GM19238 (cell line): ENCODE data around the gene FBN1.

Experiments
- DNase-seq: peaks from one replicate; pipeline ENCODE4 v3.0.0; 2011; ENCODE audit warnings: low spot score; ENCODE audit not compliant: insufficient read length

The FBN1 gene

GRCh38 chr15:48373821-48374451, 271.6 kb downstream of the FBN1 start:
- no peak for DNase-seq

GRCh38 chr15:48371961-48372360, 273.5 kb downstream of the FBN1 start:
- DNase-seq, result no peak

GRCh38 chr15:48371550-48371949, 274.0 kb downstream of the FBN1 start:
- DNase-seq, result no peak

- no peak for DNase-seq
These were observed 275.0 kb downstream of the FBN1 start for GRCh38 chr15:48370460-48370859.

GRCh38 chr15:48367483-48367882, 278.0 kb downstream of the FBN1 start:
- no peak for DNase-seq

- no peak for DNase-seq
These were observed 278.8 kb downstream of the FBN1 start for GRCh38 chr15:48366584-48367312.

- DNase-seq, result no peak
These were observed 279.9 kb downstream of the FBN1 start for GRCh38 chr15:48365575-48365974.

- no peak for DNase-seq
These were observed 282.0 kb downstream of the FBN1 start for GRCh38 chr15:48363474-48363873.

- DNase-seq, result no peak
These were observed 283.8 kb downstream of the FBN1 start for GRCh38 chr15:48361685-48362084.

GRCh38 chr15:48360841-48361240, 284.7 kb downstream of the FBN1 start:
- no peak for DNase-seq
